Activated CD4-positive, alpha-beta T cell treated with anti-CD3 and anti-CD28 coated beads for 24 hours (primary cell): ENCODE data around the gene KATNA1.
"Not testable (repeated sequence)": the region's sequence is repeated elsewhere in the genome, so short reads cannot be mapped to it uniquely, and the experiment has no call there.

ENCODE experiments used
- DNase-seq, 2 donors: peaks; one replicate each; pipeline ENCODE4 v3.0.0-alpha.2; 2020; ENCODE audit warnings: low read depth in 2 of 2

Gene KATNA1

GRCh38 chr6:149648148-149649145, at the start of gene KATNA1:
KATNA1 (minus strand) TSS chr6:149648714; CDS start chr6:149638547, 10,167 bp downstream.
- DNase-seq: peak; percentile 82 to 86

GRCh38 chr6:149698175-149698574, 49.7 kb upstream of the KATNA1 start:
- DNase-seq: no peak

- DNase-seq: no peak
Measured at GRCh38 chr6:149696901-149697300, 48.4 kb upstream of the KATNA1 start.

- no peak for DNase-seq
Measured at GRCh38 chr6:149694921-149695320, 46.4 kb upstream of the KATNA1 start.

GRCh38 chr6:149691201-149691600, 42.7 kb upstream of the KATNA1 start:
- DNase-seq: no peak

GRCh38 chr6:149686230-149686629, 37.7 kb upstream of the KATNA1 start:
- no peak for DNase-seq

GRCh38 chr6:149683256-149683859, 34.8 kb upstream of the KATNA1 start:
- DNase-seq: no peak

GRCh38 chr6:149681845-149682244, 33.3 kb upstream of the KATNA1 start:
- not testable (repeated sequence) for DNase-seq

GRCh38 chr6:149681209-149681608, 32.7 kb upstream of the KATNA1 start:
- no peak for DNase-seq

- DNase-seq: no peak
Measured at GRCh38 chr6:149680503-149680902, 32.0 kb upstream of the KATNA1 start.

- not testable (repeated sequence) for DNase-seq
Measured at GRCh38 chr6:149672265-149672664, 23.8 kb upstream of the KATNA1 start.

- DNase-seq: no peak
Measured at GRCh38 chr6:149660028-149660427, 11.5 kb upstream of the KATNA1 start.

- no peak for DNase-seq
Measured at GRCh38 chr6:149657441-149657840, 8.9 kb upstream of the KATNA1 start.

- DNase-seq: no peak
Measured at GRCh38 chr6:149651056-149651455, 2.5 kb upstream of the KATNA1 start.

- no peak for DNase-seq
Measured at GRCh38 chr6:149646599-149646998, 1.9 kb downstream of the KATNA1 start.

- DNase-seq: no peak
Measured at GRCh38 chr6:149642829-149643580, 5.5 kb downstream of the KATNA1 start.

GRCh38 chr6:149636124-149636523, 12.4 kb downstream of the KATNA1 start:
- no peak for DNase-seq

GRCh38 chr6:149634315-149634714, 14.2 kb downstream of the KATNA1 start:
- DNase-seq: no peak

GRCh38 chr6:149628875-149629510, 19.5 kb downstream of the KATNA1 start:
- no peak for DNase-seq

GRCh38 chr6:149627672-149628071, 20.8 kb downstream of the KATNA1 start:
- no peak for DNase-seq

GRCh38 chr6:149615805-149616204, 32.7 kb downstream of the KATNA1 start:
- no peak for DNase-seq

GRCh38 chr6:149614337-149614736, 34.2 kb downstream of the KATNA1 start:
- DNase-seq: no peak
